Upper lobe of left lung (tissue), 6 donors: ENCODE results near the gene ST3GAL2. TPM values are rescaled to one million over a fixed set of nuclear protein-coding genes. Genes with fewer than 3 reads are reported as not detected.

Experiments used
- ATAC-seq, 2 donors: fragments of 200-7000 bp; cut with Tn5 transposase; one replicate each; pipeline ENCODE4 v1.9.1; 2022; ENCODE audit warnings: mild to moderate bottlenecking in 2 of 2, moderate library complexity in 2 of 2; ENCODE audit not compliant: low FRiP score in 2 of 2
- DNase-seq, 2 donors: peaks; one replicate each; pipeline ENCODE4 v3.0.0-alpha.2; 2019 to 2020
- H3K27ac ChIP-seq, 4 donors: fragments of 200-600 bp; sonication (generic); one replicate each; pipeline ENCODE4 v1.5.1; 2016 to 2019
- H3K27me3 ChIP-seq, 4 donors: fragments of 200-600 bp; sonication (generic); one replicate each; pipeline ENCODE4 v1.5.1; 2017 to 2019
- H3K36me3 ChIP-seq, 4 donors: fragments of 200-600 bp; sonication (generic); one replicate each; pipeline ENCODE4 v1.5.1; 2016 to 2019
- H3K4me1 ChIP-seq, 4 donors: fragments of 200-600 bp; sonication (generic); one replicate each; pipeline ENCODE4 v1.5.1; 2018 to 2019
- H3K4me3 ChIP-seq, 4 donors: fragments of 200-600 bp; sonication (generic); one replicate each; pipeline ENCODE4 v1.5.1; 2017 to 2019; ENCODE audit warnings: mild to moderate bottlenecking in 2 of 4, moderate library complexity in 1 of 4
- H3K9me3 ChIP-seq, 4 donors: fragments of 200-600 bp; sonication (generic); one replicate each; pipeline ENCODE4 v1.5.1; 2018 to 2019
- CTCF ChIP-seq, 6 experiments: fragments of 450-650 bp in 4 of 6; fragments of 200-600 bp in 2 of 6; sonication (generic) in 2 of 6; IDR thresholded peaks; one replicate each; pipeline ENCODE4 v1.5.1; 2016 to 2019; ENCODE audit warnings: antibody characterized with exemption in 6 of 6
- EP300 ChIP-seq, 4 donors: sonication (generic); formaldehyde crosslinking; IDR thresholded peaks; one replicate each; pipeline ENCODE4 v1.5.1; 2017; ENCODE audit warnings: antibody characterized with exemption in 4 of 4, control low read depth in 2 of 4
- POLR2A ChIP-seq, 4 donors: fragments of 450-650 bp; IDR thresholded peaks; one replicate each; pipeline ENCODE4 v1.5.1; 2016 to 2017; ENCODE audit warnings: antibody characterized with exemption in 4 of 4, mild to moderate bottlenecking in 2 of 4
- POLR2AphosphoS5 ChIP-seq, 2 donors: sonication (generic); formaldehyde crosslinking; IDR thresholded peaks; one replicate each; pipeline ENCODE4 v1.5.1; 2017; ENCODE audit warnings: antibody characterized with exemption in 2 of 2
- WGBS, 2 donors: methylation state at CpG; one replicate each; pipeline ENCODE4 v1.1.5; 2017 to 2018; 5-methylcytosine and 5-hydroxymethylcytosine counted together
- total RNA-seq, 6 donors: library from RNA; depleted of rRNA in 4 of 6; stranded (reverse); fragments of >200 nt in 4 of 6; gene quantifications; one replicate each; pipeline versions ENCODE4 v1.1.0 to v1.2.1, GENCODE V29; 2016 to 2021
- donor health status: DM: no; HTN: no; CAD: no; lungs with moderate emphysema.
- donor health status: DM: no; HTN: yes; CAD: no; lungs with severe emphysema.

ST3GAL2 gene
- total RNA-seq, 6 donors from 2014 or later: 12.5 to 50.3 (median 26.1) TPM

GRCh38 chr16:70438585-70438968 lies 323 bp downstream of the ST3GAL2 start:
- TF ChIP-seq POLR2A (IDR thresholded peaks at IDR 0.05) (no peak), EP300 (IDR thresholded peaks at IDR 0.05) (no peak), POLR2AphosphoS5 (IDR thresholded peaks at IDR 0.05) (no peak)
- WGBS, 2 donors: 0% methylated on average over 6 to 22 of the region's 39 CpGs
- ATAC-seq: no peak

GRCh38 chr16:70437582-70438557 lies 1.0 kb downstream of the ST3GAL2 start:
- Histone ChIP-seq H3K36me3 (peaks cover 0 to 4% (median 0%) of the 10 kb centered on the region in 4 donors), H3K4me3 (peak overlapping the region; percentile 60 to 94 (median 76)), H3K27me3 (no peaks in the 10 kb centered on the region), H3K9me3 (no peaks in the 10 kb centered on the region), H3K4me1 (peaks cover 31 to 47% (median 42%) of the 10 kb centered on the region in 4 donors), H3K27ac (peak overlapping the region; percentile 63 to 90 (median 81))
- TF ChIP-seq POLR2A (IDR thresholded peaks at IDR 0.05) (no peak), EP300 (IDR thresholded peaks at IDR 0.05) (no peak), POLR2AphosphoS5 (IDR thresholded peaks at IDR 0.05) (no peak), CTCF (IDR thresholded peaks at IDR 0.05) (no peak)
- WGBS, 2 donors: 13 to 22% methylated on average over 21 to 22 of the region's 22 CpGs
- DNase-seq: no peak
- peak in 1 of 2 donors; percentile 38 for ATAC-seq

More at GRCh38 chr16:70438585-70438968, 323 bp downstream of the ST3GAL2 start:
- Histone ChIP-seq H3K4me1 (peaks cover 24 to 40% (median 35%) of the 10 kb centered on the region in 4 donors), H3K27ac (peak overlapping the region; percentile 63 to 90 (median 81)), H3K27me3 (no peaks in the 10 kb centered on the region), H3K9me3 (no peaks in the 10 kb centered on the region), H3K4me3 (peak overlapping the region; percentile 60 to 94 (median 76)), H3K36me3 (peaks cover 0 to 4% (median 0%) of the 10 kb centered on the region in 4 donors)
- no peak for DNase-seq

DNA sequence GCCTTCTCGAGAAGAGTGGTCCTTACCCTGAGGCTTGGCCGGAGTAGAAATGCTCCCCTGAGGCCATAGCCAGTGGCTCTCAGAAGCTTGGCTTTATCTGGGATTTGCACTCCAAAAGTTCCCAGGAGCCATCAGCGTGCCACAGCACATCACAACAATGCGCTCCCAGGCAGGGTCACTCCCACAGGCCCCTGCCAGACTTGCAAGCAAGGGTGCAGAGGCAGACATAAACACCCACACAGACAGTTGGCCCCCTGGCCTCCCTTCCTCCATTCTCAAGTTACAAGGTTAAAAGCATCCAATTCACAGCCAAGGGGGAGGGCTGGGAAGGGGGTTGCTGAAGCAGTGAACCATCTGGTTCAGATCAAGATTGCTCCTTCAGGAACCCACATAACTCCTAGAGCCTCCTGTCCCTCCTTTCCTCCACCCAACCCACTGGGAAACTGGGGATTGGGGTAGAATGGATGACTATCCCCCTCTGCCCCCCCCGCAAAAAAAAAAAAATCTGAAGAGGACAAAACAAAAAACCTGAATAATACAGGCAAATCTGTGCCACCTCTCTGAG lies 1.8 kb downstream of the ST3GAL2 start:
- H3K27ac ChIP-seq: peak overlapping the region in 2 of 4 donors; percentile 78 to 90
- H3K36me3 ChIP-seq: peaks cover 0 to 4% (median 0%) of the 10 kb centered on the region in 4 donors
- WGBS, 2 donors: 30 to 60% methylated on average over 2 to 5 of the region's 5 CpGs
- ATAC-seq (no peak), DNase-seq (no peak)
- TF ChIP-seq CTCF (IDR thresholded peaks at IDR 0.05) (no peak), EP300 (IDR thresholded peaks at IDR 0.05) (no peak), POLR2AphosphoS5 (IDR thresholded peaks at IDR 0.05) (no peak), POLR2A (IDR thresholded peaks at IDR 0.05) (no peak)
- H3K9me3 ChIP-seq: no peaks in the 10 kb centered on the region
- H3K4me1 ChIP-seq: peaks cover 39 to 55% (median 50%) of the 10 kb centered on the region in 4 donors
- peak overlapping the region in 3 of 4 donors; percentile 69 to 94 (median 82) for H3K4me3 ChIP-seq
- H3K27me3 ChIP-seq: no peaks in the 10 kb centered on the region

- TF ChIP-seq POLR2A (IDR thresholded peaks at IDR 0.05): no peak
- TF ChIP-seq EP300 (IDR thresholded peaks at IDR 0.05): no peak
- no peak for TF ChIP-seq POLR2AphosphoS5 (IDR thresholded peaks at IDR 0.05)
- no peak for TF ChIP-seq CTCF (IDR thresholded peaks at IDR 0.05)
- H3K36me3 ChIP-seq: peaks cover 0 to 4% (median 0%) of the 10 kb centered on the region in 4 donors
- H3K27ac ChIP-seq: peak overlapping the region in 1 of 4 donors; percentile 94
- 86 to 90% methylated on average over 5 to 6 of the region's 6 CpGs for WGBS, 2 donors
- ATAC-seq (no peak), DNase-seq (no peak)
- no peaks in the 10 kb centered on the region for H3K27me3 ChIP-seq
- H3K4me3 ChIP-seq: no peak overlapping the region
- H3K9me3 ChIP-seq: no peaks in the 10 kb centered on the region
- H3K4me1 ChIP-seq: peaks cover 63 to 76% (median 69%) of the 10 kb centered on the region in 4 donors
Measured at GRCh38 chr16:70434484-70435260, 4.2 kb downstream of the ST3GAL2 start.
